ENCODE measurements around the gene OR12D3.
"Not testable (repeated sequence)": the region's sequence is repeated elsewhere in the genome, so short reads cannot be mapped to it uniquely, and the experiment has no call there.

The OR12D3 gene

GRCh38 chr6:29375191-29375590, at the start of gene OR12D3:
OR12D3 (minus strand) TSS chr6:29375291; CDS start chr6:29375287, 4 bp downstream.
- no peak for DNase-seq (ENCODE audit: low read depth)

GRCh38 chr6:29424575-29424974, 49.5 kb upstream of the OR12D3 start:
- DNase-seq (ENCODE audit: low read depth), result no peak

DNA sequence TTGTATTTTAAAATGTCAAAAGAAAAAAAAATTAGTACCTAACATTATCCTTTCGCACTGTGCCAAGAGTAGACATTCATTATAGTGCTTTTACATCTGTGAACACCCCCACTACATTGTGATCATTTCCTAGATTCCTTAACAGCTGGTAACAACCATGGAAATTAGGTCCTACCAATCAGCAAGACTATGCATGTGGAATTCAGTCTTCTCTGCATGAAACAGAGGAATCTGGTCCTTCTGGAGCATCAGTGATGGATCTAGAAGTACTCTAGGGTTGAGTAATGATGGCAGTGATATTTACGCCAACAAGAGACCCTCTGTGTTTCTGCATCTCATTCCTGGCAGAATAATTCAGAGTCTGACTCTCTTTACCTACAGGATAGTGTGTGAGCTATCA, 49.1 kb upstream of the OR12D3 start:
- no peak for DNase-seq (ENCODE audit: low read depth)

DNA sequence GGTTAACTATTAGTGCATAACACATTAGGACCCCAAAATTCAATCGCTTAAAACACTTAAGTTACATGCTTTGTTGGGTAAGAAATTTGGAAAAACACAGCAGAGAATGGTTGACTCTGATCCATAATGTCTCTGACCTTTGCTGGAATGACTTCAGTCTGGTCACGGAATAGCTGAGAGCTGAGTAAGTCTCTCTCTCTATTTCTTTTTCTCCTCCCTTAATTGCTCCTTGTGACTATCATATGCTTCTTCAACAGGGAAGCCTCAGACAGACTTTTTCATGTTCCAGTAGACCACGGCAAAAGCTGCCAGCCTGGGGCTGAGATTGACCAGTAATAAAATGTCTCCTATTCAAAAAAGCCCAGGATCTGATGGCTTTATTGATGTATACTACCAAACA, 44.4 kb upstream of the OR12D3 start:
- no peak for DNase-seq (ENCODE audit: low read depth)

DNA sequence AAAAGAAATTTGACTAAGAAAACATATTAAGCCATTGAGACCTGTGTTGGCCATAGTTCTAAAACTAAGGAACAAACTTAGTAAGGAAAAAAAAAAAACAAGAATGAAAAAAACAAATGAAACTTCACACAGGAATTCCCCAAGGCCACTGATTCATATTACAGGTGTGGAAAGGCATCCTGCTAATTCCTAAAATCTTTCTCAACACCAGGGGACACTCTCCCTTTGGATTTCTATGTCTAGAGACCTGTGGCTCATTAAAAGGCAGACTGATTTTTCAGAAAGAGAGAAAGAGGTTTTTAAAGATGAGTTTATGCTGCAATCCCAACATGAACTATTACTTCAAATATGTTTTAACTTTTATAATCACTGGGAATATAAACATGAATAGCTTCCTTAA, 39.5 kb upstream of the OR12D3 start, which contains the start of gene OR12D1:
OR12D1 (plus strand) TSS at position 341 of the 400 bp plus-strand sequence.
- DNase-seq (ENCODE audit: low read depth), result no peak

GRCh38 chr6:29403801-29404200, 28.7 kb upstream of the OR12D3 start:
- no peak for DNase-seq (ENCODE audit: low read depth)

GRCh38 chr6:29399525-29399924, 24.4 kb upstream of the OR12D3 start:
- no peak for DNase-seq (ENCODE audit: low read depth)

- no peak for DNase-seq (ENCODE audit: low read depth)
Observed at GRCh38 chr6:29395331-29395730, 20.2 kb upstream of the OR12D3 start, which contains the start of gene OR12D2. OR12D2 (plus strand) TSS chr6:29395631; CDS start chr6:29396700, 1,069 bp downstream.

GRCh38 chr6:29388533-29388932, 13.4 kb upstream of the OR12D3 start:
- no peak for DNase-seq (ENCODE audit: low read depth)

GRCh38 chr6:29376003-29376402, 912 bp upstream of the OR12D3 start:
- no peak for DNase-seq (ENCODE audit: low read depth)

GRCh38 chr6:29368765-29369164, 6.3 kb downstream of the OR12D3 start, which contains the start of gene OR5V1:
OR5V1 (minus strand) TSS chr6:29368865; CDS start chr6:29356195, 12,670 bp downstream.
- DNase-seq (ENCODE audit: low read depth), result no peak

DNA sequence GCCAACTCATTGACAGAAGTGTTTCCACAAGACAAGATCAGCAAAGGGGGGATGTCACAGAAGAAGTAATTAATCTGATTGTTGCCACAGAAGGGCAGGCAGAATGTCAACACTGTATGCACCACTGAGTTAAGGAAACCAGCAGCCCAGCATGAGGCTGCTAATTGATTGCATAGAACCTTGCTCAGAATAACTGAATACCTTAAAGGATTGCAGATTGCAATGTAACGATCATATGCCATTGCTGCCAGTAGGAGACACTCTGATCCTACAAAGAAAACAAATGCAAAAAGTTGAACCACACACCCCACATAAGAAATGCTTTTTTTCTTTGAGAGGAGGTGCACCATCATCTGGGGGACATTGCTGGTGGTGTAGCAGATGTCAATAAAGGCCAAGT, 19.5 kb downstream of the OR12D3 start:
- DNase-seq (ENCODE audit: low read depth), result no peak

DNA sequence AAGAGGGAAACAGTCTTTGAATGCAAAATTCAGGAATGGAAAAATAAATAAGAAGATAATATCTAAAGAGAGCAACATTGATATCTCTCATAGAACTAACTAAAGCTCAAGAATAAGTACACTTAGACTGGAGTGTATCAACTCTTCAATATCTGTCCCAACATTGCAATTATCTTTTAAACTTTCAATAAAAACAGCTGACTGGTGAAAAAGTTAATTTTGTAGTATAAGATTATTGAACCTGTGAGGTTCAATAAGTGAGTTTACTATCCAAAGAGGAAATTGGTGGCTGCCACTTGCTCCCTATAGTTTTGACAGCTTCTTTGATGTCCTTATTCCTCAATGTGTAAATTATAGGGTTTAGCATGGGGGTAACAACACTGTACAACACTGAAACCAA, 20.1 kb downstream of the OR12D3 start:
- no peak for DNase-seq (ENCODE audit: low read depth)

- not testable (repeated sequence) for DNase-seq (ENCODE audit: low read depth)
Observed at GRCh38 chr6:29349348-29349747, 25.7 kb downstream of the OR12D3 start.

DNA sequence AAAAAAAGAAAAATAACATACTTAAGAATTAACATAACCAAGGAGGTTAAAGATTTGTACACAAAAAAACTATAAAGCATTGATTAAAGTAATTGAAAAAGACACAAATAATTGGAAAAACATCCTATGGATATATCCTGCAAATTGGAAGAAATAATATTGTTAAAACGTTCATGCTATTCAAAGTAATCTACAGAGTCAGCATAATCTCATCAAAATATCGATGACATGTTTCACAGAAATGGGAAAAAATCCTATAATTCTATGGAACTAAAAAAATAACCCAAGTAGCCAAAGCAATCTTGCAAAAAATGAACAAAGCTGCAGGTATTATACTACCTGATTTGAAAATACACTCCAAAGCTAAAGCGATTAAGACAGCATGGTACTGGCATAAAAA, 29.7 kb downstream of the OR12D3 start:
- no peak for DNase-seq (ENCODE audit: low read depth)

DNA sequence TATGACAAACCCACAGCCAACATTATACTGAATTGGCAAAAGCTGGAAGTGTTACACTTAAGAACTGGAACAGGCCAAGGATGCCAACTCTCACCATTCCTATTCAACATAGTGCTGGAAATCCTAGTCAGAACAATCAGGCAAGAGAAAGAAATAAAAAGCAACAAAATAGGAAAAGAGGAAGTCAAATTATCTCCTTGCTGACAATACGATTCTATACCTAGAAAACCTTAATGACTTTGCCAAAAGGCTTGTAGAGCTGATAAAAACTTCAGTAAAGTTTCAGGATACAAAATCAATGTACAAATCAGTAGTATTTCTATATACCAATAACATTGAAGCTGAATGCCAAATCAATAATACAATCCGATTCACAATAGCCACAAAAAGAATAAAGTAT, 38.8 kb downstream of the OR12D3 start:
- no peak for DNase-seq (ENCODE audit: low read depth)

GRCh38 chr6:29332676-29333075, 42.4 kb downstream of the OR12D3 start:
- no peak for DNase-seq (ENCODE audit: low read depth)

GRCh38 chr6:29325777-29326176, 49.3 kb downstream of the OR12D3 start:
- no peak for DNase-seq (ENCODE audit: low read depth)
